ENCODE data around the gene ZNF576. TPM values are rescaled to one million over a fixed set of nuclear protein-coding genes. Genes with fewer than 3 reads are reported as not detected.

ZNF576 gene
- total RNA-seq, 1 donor from 2014 or later, result 11.3 TPM

DNA sequence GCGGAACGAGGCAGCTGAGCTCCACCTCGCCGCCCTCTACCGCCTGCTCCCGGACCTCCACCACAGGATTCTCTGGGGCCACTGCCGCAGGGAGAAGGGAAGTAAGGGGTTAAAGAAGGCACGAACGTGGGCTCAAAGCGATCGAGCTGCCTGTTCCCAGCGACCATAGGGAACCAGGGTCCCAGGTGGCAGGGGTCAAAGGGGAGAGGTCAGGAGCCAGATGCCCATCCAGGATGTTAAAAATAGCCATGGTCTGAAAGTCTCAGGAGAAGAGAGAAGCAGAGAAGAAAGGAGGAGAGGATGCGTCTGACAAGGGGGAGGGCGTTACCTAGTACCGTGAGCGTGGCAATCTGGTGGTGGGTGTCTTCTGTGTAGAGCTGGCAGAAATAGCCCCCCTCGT is 30.4 kb downstream of the ZNF576 start:
- Histone ChIP-seq H3K4me1 (no peaks in the 10 kb centered on the region), H3K27me3 (ENCODE audit: low read depth) (no peaks in the 10 kb centered on the region), H3K27ac (replicated peaks) (no peak overlapping the region), H3K36me3 (no peaks in the 10 kb centered on the region), H3K9me3 (replicated peaks) (no peaks in the 10 kb centered on the region), H3K4me3 (no peak overlapping the region)
- intact Hi-C loops (cut with micrococcal nuclease), result no loop called here
- no peak for DNase-seq
- TF ChIP-seq CTCF (IDR thresholded peaks at IDR 0.05; ENCODE audit: borderline replicate concordance), result no peak

GRCh38 chr19:43628646-43629326 is 32.4 kb downstream of the ZNF576 start:
- TF ChIP-seq CTCF (IDR thresholded peaks at IDR 0.05; ENCODE audit: borderline replicate concordance), result no peak
- Histone ChIP-seq H3K27me3 (ENCODE audit: low read depth) (no peaks in the 10 kb centered on the region), H3K4me3 (no peak overlapping the region), H3K9me3 (replicated peaks) (no peaks in the 10 kb centered on the region), H3K36me3 (no peaks in the 10 kb centered on the region), H3K27ac (replicated peaks) (no peak overlapping the region), H3K4me1 (no peaks in the 10 kb centered on the region)
- no peak for DNase-seq
- intact Hi-C loops (cut with micrococcal nuclease), result no loop called here

DNA sequence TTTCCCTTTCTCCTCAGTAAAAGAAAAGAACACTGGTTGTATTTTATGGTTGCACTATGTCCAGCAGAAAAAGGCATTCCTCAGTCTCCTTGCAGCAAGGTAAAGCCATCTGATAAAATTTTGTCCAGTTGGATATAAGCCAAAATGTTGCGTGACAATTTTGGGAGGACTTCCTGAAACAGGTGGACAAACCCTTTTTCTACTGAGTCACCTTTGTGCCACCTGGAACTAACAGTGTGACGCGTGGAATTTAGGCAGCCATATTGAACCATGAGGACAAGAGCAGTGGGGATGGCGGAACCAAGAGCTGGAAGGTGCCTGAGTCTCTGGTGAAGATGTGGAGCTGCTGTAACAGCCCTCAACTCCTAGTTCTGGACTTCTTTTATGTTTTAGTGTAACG is 35.1 kb downstream of the ZNF576 start:
- Histone ChIP-seq H3K4me3 (no peak overlapping the region), H3K9me3 (replicated peaks) (no peaks in the 10 kb centered on the region), H3K36me3 (no peaks in the 10 kb centered on the region), H3K27me3 (ENCODE audit: low read depth) (peaks cover 16% of the 10 kb centered on the region), H3K4me1 (no peaks in the 10 kb centered on the region), H3K27ac (replicated peaks) (no peak overlapping the region)
- DNase-seq, result no peak
- no peak for TF ChIP-seq CTCF (IDR thresholded peaks at IDR 0.05; ENCODE audit: borderline replicate concordance)
- intact Hi-C loops (cut with micrococcal nuclease), result no loop called here

GRCh38 chr19:43633520-43633919 is 37.1 kb downstream of the ZNF576 start:
- no peak for TF ChIP-seq CTCF (IDR thresholded peaks at IDR 0.05; ENCODE audit: borderline replicate concordance)
- H3K27ac ChIP-seq (replicated peaks), result no peak overlapping the region
- H3K27me3 ChIP-seq (ENCODE audit: low read depth), result peaks cover 33% of the 10 kb centered on the region
- no peak overlapping the region for H3K4me3 ChIP-seq
- no peaks in the 10 kb centered on the region for H3K36me3 ChIP-seq
- no peaks in the 10 kb centered on the region for H3K9me3 ChIP-seq (replicated peaks)
- no peak for DNase-seq
- intact Hi-C loops (cut with micrococcal nuclease), result no loop called here
- no peaks in the 10 kb centered on the region for H3K4me1 ChIP-seq

- no peaks in the 10 kb centered on the region for H3K36me3 ChIP-seq
- TF ChIP-seq CTCF (IDR thresholded peaks at IDR 0.05; ENCODE audit: borderline replicate concordance), result no peak
- H3K27me3 ChIP-seq (ENCODE audit: low read depth), result peaks cover 38% of the 10 kb centered on the region
- no peak overlapping the region for H3K27ac ChIP-seq (replicated peaks)
- no peak overlapping the region for H3K4me3 ChIP-seq
- no peak for DNase-seq
- no peaks in the 10 kb centered on the region for H3K9me3 ChIP-seq (replicated peaks)
- intact Hi-C loops (cut with micrococcal nuclease), result no loop called here
- no peaks in the 10 kb centered on the region for H3K4me1 ChIP-seq
Observed at GRCh38 chr19:43634068-43634467, 37.7 kb downstream of the ZNF576 start.

All from left ventricle myocardium inferior (tissue), 1 donor.